GM19324 (cell line): Measurements from ENCODE around the gene MTIF2.
A peak's percentile ranks its signal among the peaks of the same experiment; 100 is the strongest.
"Not testable (repeated sequence)": the region's sequence is repeated elsewhere in the genome, so short reads cannot be mapped to it uniquely, and the experiment has no call there.

Source experiments
- ATAC-seq: cut with Tn5 transposase; IDR thresholded peaks from one replicate; pipeline ENCODE4 v1.9.1; 2021; ENCODE audit warnings: mild to moderate bottlenecking, moderate library complexity; ENCODE audit not compliant: unreplicated experiment, low FRiP score

MTIF2 gene

GRCh38 chr2:55268907-55269644, at the start of gene MTIF2:
TSS of gene MTIF2 (minus strand) at chr2:55269231. CDS start at chr2:55263858, 5,373 bp downstream.
- peak; percentile 96 for ATAC-seq

DNA sequence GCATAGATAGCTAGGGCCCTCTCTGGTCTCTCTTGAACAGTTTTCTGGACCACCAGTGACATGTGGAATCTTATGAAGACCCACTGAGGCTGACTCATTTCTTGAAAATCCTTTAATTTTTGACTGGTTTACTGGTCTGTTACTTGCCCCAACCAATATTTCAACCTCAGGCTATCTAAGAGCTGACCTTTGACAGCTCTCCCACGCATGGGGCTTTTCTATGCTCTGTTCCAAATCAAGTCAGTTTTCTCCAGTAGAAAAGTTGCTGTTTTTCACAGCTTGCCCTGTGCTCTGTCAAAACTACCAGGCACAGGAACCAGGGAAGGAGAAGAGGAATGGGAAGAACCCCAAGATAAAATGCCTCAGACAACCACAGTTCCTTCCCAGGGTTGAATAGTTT, 46.0 kb upstream of the MTIF2 start:
- ATAC-seq = no peak

GRCh38 chr2:55311444-55311870, 42.4 kb upstream of the MTIF2 start:
- peak; percentile 63 for ATAC-seq

DNA sequence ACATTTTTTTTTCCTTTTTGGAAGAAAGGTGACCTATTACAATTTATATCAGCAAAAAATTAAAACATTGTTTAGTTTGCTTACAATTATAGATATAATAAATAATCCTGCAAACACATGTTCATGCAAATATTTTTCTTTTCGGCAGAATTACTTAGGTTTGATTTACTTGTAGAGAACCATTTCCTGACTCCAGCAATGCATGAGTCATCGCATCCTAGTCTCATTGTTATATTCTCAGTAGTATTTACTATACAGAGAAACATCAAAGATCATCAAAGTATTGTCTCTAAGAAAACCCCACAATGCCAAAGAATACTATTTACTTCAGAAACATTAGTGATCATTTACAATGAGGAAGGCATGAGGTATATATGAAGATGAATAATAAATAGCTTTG, 40.4 kb upstream of the MTIF2 start:
- no peak for ATAC-seq

DNA sequence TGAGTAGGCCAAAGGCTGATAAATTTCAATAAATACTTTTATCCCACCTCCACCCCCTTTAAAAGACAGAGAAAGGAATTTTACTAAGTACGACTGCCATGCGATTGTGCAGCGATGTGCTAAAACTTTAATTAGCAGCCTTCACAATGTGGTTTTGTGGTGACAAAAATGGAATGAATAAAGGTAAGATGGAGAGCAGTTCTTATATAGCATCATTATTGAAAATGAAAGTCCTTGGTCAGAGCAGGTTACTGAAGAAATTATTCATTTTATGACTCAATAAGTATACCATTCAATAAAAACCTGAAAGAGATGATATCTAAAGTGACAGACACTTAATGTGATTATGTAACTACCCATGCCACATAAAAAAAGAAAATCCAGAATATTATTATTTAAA, 33.2 kb upstream of the MTIF2 start:
- ATAC-seq = no peak

- ATAC-seq = no peak
These were observed 32.2 kb upstream of the MTIF2 start for GRCh38 chr2:55301277-55301676.

GRCh38 chr2:55296393-55296792, 27.4 kb upstream of the MTIF2 start:
- ATAC-seq = no peak

- ATAC-seq = no peak
These were observed 14.1 kb upstream of the MTIF2 start for GRCh38 chr2:55283083-55283482.

GRCh38 chr2:55282110-55282917, 13.3 kb upstream of the MTIF2 start:
- peak; percentile 99 for ATAC-seq

- not testable (repeated sequence) for ATAC-seq
These were observed 12.0 kb upstream of the MTIF2 start for GRCh38 chr2:55280851-55281546.

DNA sequence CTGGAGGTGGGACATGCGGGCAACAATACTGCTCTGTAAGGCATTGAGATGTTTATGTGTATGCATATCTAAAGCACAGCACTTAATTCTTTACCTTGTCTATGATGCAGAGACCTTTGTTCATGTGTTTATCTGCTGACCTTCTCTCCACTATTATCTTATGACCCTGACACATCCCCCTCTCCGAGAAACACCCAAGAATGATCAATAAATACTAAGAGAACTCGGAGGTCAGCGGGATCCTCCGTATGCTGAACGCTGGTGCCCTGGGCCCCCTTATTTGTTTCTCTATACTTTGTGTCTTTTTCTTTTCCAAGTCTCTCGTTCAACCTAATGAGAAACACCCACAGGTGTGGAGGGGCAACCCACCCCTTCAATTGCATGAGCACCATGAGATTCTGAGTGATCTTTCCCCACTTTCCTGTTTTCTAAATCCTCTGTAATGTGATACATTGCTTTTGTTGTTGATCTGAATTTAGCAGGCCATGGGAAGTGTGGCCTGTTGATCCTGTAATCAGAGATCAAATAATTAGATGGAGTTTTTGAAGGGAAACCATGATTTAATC, 10.9 kb upstream of the MTIF2 start:
- not testable (repeated sequence) for ATAC-seq

DNA sequence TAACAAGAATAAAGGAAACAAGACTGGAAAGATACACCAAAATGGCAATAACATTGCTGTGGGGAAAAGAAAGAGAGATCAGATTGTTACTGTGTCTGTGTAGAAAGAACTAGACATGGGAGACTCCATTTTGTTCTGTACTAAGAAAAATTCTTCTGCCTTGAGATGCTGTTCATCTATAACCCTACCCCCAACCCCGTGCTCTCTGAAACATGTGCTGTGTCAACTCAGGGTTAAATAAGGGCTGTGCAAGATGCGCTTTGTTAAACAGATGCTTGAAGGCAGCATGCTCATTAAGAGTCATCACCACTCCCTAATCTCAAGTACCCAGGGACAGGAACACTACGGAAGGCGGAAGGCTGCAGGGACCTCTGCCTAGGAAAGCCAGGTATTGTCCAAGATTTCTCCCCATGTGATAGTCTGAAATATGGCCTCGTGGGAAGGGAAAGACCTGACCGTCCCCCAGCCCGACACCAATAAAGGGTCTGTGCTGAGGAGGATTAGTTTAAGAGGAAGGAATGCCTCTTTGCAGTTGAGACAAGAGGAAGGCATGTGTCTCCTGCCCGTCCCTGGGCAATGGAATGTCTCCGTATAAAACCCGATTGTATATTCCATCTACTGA, 10.3 kb upstream of the MTIF2 start:
- not testable (repeated sequence) for ATAC-seq

DNA sequence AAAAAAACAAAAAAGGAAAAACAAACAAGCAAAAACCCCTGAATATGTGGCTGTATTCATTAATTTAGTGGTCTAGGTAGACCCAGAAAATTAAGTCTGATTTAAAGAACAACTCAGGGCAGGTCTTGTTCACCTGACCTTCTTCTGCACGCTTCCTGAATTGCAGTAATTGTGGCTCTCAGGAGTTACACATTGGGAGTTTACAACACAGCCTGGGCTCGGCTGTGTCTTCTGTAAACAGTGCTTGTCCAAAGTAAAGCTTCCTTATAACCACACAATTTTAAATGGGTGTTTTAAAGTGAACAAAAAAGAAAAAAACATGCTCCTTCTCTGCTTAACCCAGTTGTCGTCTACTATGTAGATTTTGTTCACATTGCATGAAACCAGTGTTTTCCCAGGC, 8.3 kb upstream of the MTIF2 start:
- no peak for ATAC-seq

GRCh38 chr2:55274346-55274745, 5.3 kb upstream of the MTIF2 start:
- not testable (repeated sequence) for ATAC-seq

DNA sequence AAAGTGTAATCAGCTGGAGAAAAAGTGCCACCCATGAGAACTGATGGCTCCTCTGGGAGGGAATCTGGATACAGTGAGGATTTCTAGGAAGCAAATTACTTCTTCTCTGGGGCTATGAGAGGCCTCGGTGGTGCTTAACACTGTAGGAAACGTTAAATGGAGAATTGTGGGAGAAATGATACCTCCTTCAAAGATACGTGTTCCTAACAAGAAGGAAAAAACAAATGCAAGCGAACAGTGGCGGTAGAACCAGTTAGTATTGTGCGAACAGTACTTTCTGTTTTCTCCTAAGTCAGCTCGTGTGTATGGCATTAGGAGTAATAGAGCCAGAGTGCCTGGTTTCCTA, 587 bp upstream of the MTIF2 start:
- ATAC-seq = no peak

GRCh38 chr2:55268288-55268906, 634 bp downstream of the MTIF2 start:
- no peak for ATAC-seq

DNA sequence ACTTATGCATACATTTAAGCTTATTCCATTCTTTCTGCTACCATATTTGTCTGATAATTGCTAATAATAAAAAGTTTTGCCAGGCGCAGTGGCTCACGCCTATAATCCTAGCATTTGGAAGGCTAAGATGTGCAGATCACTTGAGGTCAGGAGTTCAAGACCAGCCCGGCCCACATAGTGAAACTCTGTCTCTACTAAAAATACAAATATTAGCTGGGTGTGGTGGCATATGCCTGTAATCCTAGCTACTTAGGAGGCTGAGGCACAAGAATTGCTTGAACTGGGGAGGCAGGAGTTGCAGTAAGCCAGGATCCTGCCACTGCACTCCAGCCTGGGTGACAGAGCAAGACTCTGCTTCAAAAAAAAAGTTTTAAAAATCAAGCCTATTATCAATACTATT, 9.4 kb downstream of the MTIF2 start:
- ATAC-seq = not testable (repeated sequence)

- no peak for ATAC-seq
These were observed 16.2 kb downstream of the MTIF2 start for GRCh38 chr2:55252832-55253231.

GRCh38 chr2:55247025-55247424, 22.0 kb downstream of the MTIF2 start:
- ATAC-seq = no peak

GRCh38 chr2:55245411-55245810, 23.6 kb downstream of the MTIF2 start:
- no peak for ATAC-seq
